ENCODE data around the gene OR6C3.
"Not testable (repeated sequence)": the region's sequence is repeated elsewhere in the genome, so short reads cannot be mapped to it uniquely, and the experiment has no call there.

The OR6C3 gene

DNA sequence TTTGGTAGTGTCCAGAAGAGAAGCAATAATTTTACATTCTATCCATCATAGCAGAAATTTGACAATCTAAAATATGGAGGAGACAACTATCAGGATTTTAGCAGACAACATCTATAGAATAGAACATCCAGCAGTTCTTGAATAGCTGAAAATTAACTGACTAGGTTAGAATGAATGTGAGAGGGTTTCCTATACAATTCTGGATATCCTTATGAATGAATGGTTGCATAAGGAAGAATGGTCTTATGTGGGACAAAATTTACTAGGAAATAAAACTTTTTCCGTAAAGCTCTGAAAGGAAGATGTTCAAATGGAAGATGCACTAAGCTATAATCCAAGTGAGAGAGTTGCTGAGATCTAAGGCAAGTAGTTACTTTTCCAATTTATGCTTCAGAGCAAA, at the start of gene OR6C3:
Gene OR6C3, plus strand, starts transcription at position 301 of the 400 bp plus-strand sequence. CDS start 955 bp downstream, outside the sequence.
- DNase-seq: no peak

DNA sequence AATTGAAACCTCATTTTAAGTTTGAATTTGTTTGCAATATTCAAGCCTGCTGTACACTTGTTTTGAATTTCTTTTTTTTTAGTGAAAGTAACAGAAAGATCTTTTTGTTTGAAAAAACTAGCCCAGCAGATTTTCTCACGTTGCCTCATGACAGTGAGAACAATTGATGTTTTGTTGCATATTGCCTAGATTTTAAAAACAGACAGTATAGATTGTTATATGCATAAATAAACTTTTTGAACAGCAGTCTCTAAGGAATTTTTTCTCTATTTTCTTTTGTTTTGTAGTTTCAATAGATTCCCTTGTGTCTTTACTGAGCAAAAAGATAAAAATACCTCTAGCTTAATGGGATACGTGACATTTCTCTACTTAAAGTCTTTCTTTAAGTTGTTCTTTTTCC, 49.6 kb upstream of the OR6C3 start:
- no peak for DNase-seq

DNA sequence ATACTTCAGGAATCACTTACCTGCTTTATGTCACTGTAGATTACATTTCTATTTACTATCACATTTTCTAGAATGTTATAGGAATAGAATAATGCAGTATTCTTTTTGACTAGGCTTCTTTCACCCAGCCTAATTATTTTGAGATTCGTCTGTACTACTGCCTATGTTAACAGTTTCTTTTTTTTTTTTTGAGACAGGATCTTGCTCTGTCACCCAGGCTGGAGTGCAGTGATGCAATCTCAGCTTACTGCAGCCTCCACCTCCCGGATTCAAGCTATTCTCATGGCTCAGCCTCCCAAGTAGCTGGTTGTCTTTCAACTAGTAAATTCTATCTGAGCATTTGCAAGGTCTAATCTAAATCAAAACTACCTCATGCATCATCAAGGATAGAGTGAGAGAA, 40.5 kb upstream of the OR6C3 start:
- no peak for DNase-seq

DNA sequence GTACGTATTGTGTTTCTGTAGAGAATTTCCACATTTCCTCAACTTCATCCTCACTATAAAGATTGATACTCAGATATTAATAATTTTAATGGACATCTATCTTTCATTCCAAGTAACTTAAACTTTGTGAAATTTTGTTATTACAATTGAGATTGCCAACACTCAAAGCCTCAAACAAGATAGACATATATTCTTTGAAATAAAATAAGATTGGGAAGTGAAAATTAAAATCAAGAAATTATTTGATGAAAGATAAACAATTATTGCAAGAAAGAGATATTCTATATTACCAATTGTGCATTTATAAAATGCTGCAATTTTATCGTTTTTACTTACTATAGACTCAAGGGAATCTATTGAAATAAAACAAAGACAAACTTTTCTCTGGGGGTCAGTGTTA, 34.1 kb upstream of the OR6C3 start, which contains the start of gene OR6C6:
Gene OR6C6, minus strand, starts transcription at position 101 of the 400 bp plus-strand sequence. CDS start 1,337 bp downstream, outside the sequence.
- no peak for DNase-seq

DNA sequence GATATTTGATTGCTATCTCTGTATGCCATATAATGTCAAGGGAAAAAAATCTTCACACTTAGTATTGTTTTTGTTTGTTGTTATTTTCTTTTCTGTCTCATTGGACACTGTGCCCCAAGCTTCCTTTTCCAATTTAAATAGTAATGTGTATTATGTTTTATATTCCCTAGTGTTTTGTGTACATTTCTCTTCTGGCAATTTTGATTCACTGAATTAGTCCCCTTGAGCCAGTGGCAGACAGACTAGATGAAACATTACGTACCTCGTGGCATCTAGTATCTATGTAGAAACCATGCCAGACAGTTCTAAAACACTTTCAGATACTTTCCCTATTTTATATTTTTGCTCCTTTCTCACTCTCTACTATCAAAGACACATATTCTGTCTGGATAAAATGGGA, 16.5 kb upstream of the OR6C3 start, which contains the start of gene OR6C1:
Gene OR6C1, plus strand, starts transcription at position 301 of the 400 bp plus-strand sequence. CDS start 6,257 bp downstream, outside the sequence.
- DNase-seq: no peak

DNA sequence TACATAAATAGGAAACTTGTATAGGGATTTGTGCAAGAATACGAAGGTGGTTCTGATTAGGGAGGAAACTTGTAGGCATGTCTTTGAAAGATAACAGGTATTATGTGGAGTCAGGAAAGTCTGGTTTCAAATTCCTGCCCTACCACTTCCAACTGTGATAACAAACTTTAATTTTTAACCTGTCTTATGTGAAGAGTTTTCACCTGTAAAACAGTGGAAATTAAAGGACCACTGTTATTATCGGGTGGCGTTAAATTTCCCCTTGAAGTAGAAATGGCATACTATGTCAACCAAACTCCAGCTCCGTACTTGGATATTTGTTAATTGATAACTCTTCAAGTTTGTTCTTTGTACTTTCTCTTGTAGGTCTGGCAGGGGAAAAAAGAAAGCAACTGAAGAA, 10.3 kb upstream of the OR6C3 start:
- no peak for DNase-seq

DNA sequence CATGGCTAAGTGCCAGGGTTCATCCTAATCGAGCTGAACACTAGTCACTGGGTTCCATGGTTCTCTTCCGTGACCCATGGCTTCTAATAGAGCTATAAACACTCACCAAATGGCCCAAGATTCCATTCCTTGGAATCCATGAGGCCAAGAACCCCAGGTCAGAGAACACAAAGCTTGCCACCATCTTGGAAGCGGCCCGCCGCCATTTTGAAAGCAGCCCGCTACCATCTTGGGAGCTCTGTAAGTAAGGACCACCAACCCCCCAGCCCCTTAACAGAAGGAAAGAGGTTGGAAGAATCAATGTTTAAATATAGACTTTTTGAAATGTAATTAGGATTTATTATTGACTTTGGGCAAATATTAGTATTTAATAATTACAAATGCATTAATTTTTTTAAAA, 4.7 kb upstream of the OR6C3 start:
- not testable (repeated sequence) for DNase-seq

DNA sequence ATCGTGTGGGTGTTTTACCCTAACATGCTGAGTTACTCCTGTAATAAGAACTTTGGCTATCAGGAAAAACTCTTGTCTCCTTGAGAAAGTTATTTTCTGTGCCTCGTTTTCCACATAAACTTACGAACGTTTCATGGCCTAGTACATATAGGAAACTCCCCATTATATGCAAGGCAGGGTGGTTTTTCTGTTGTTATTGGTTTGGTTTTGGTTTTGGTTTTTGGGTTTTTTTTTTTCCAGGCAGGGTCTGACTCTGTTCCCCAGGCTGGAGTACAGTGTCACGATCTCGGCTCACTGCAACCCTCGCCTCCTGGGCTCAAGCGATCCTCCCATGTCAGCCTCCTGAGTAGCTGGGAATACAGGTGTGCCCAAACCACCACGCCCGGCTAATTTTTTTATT, 5.5 kb downstream of the OR6C3 start:
- DNase-seq: no peak

DNA sequence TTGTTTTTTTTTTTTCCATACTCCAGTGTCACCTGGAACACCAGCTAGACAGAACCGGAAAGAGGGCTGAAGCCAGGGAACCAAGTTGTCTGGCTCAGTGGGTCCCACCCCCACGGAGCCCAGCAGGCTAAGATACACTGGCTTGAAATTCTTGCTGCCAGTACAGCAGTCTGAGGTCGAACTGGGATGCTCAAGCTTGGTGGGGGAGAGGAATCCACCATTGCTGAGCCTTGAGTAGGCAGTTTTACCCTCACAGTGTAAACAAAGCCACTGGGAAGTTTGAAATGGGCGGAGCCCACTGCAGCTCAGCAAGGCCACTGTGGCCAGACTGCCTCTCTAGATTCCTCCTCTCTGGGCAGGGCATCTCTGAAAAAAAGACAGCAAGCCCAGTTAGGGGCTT, 24.8 kb downstream of the OR6C3 start:
- not testable (repeated sequence) for DNase-seq

DNA sequence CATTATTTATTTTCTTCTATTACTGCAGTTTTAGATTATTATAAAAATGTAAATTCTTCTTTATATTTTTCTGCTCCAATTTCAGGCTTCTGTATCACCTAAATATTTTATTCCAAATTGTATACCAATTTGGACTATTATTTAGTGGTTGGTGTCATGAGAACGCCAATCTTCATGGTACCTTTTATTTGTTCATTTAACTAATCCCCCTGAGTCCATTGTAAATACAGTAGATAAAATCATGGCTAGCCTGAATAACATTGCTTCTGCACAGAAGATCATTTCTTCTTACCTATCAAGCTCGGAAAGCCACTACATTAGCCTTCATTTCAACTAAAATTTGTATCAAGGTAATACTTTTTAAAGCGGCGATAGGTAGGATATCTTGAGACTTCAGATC, 32.1 kb downstream of the OR6C3 start, which contains the start of gene OR6C75:
Gene OR6C75, plus strand, starts transcription at position 301 of the 400 bp plus-strand sequence. CDS start 2,136 bp downstream, outside the sequence.
- no peak for DNase-seq

DNA sequence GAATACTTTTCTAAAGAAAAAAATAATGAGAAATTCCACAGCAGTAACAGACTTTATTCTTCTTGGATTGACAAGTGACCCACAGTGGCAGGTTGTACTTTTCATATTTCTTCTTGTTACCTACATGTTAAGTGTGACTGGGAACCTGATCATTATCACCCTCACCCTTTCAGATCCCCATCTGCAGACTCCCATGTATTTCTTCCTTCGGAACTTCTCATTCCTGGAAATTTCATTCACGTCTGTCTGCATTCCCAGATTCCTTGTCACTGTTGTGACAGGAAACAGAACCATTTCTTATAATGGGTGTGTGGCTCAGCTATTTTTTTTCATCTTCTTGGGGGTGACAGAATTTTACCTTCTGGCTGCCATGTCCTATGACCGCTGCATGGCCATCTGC, 34.5 kb downstream of the OR6C3 start:
- no peak for DNase-seq

DNA sequence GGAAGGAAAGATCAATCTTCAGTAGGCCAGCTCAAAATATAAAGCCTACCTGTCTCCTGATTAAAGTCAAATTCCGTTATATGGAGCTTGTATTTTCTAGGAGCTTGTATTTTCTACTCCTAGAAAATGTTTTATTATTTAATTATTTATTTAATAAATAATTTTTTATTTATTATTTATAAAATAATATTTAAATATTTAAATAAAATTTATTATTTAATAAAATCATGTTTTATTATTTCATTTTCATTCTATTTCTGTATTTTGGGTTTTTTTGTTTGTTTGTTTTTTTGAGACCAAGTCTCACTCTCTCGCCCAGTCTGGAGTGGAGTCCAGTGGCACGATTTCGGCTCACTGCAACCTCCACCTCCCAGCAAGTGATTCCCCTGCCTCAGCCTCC, 42.0 kb downstream of the OR6C3 start:
- DNase-seq: no peak

Measured in stimulated activated naive CD4-positive, alpha-beta T cell treated with Interleukin-2 at 50 U/mL for 16 hours (primary cell).